Hippocampal formation (tissue), 2 donors: ENCODE measurements around the gene CCDC183.
"Not testable (repeated sequence)": the region's sequence is repeated elsewhere in the genome, so short reads cannot be mapped to it uniquely, and the experiment has no call there.

Experiments
- DNase-seq, 2 donors: peaks; one replicate each; lab custom pipeline; 2025; lab: John Stamatoyannopoulos, UW

Gene CCDC183

GRCh38 chr9:136802321-136802720 lies 6.2 kb downstream of the CCDC183 start:
- no peak for DNase-seq

GRCh38 chr9:136803009-136803550 lies 6.9 kb downstream of the CCDC183 start:
- not testable (repeated sequence) for DNase-seq

- DNase-seq: no peak
Observed at GRCh38 chr9:136803551-136804508, 7.7 kb downstream of the CCDC183 start.

- no peak for DNase-seq
Observed at GRCh38 chr9:136804509-136805206, 8.5 kb downstream of the CCDC183 start.

GRCh38 chr9:136805207-136805740 lies 9.1 kb downstream of the CCDC183 start:
- no peak for DNase-seq

- DNase-seq: no peak
Observed at GRCh38 chr9:136806067-136806466, 9.9 kb downstream of the CCDC183 start.

GRCh38 chr9:136806631-136807201 lies 10.6 kb downstream of the CCDC183 start:
- no peak for DNase-seq

GRCh38 chr9:136807281-136808074 lies 11.3 kb downstream of the CCDC183 start, which contains the start of gene RABL6:
Gene RABL6, plus strand, starts transcription at chr9:136807948. Its CDS starts 249 bp downstream, at chr9:136808197.
- DNase-seq: peak; percentile 46 to 74

- DNase-seq: peak in 1 of 2 donors; percentile 53
Observed at GRCh38 chr9:136808075-136808805, 12.1 kb downstream of the CCDC183 start.

- no peak for DNase-seq
Observed at GRCh38 chr9:136808806-136809158, 12.6 kb downstream of the CCDC183 start.

- no peak for DNase-seq
Observed at GRCh38 chr9:136814725-136815421, 18.7 kb downstream of the CCDC183 start.

- DNase-seq: no peak
Observed at GRCh38 chr9:136815422-136815782, 19.3 kb downstream of the CCDC183 start.

GRCh38 chr9:136820971-136821825 lies 25.1 kb downstream of the CCDC183 start:
- no peak for DNase-seq

GRCh38 chr9:136821826-136822544 lies 25.8 kb downstream of the CCDC183 start:
- DNase-seq: no peak

- no peak for DNase-seq
Observed at GRCh38 chr9:136823136-136824046, 27.3 kb downstream of the CCDC183 start.

GRCh38 chr9:136824496-136825225 lies 28.5 kb downstream of the CCDC183 start:
- no peak for DNase-seq
